NCI-H146 (cell line): ENCODE data around the gene NEDD4.
"Not testable (repeated sequence)": the region's sequence is repeated elsewhere in the genome, so short reads cannot be mapped to it uniquely, and the experiment has no call there.

Experiments used
- DNase-seq: peaks from one replicate; lab custom pipeline; 2025; lab: John Stamatoyannopoulos, UW

Gene NEDD4

GRCh38 chr15:55993111-55993803 lies at the start of gene NEDD4:
Gene NEDD4 (minus strand): TSS chr15:55993612. CDS start chr15:55993555, 57 bp downstream.
- DNase-seq = peak; percentile 68

- DNase-seq = no peak
Measured at GRCh38 chr15:56042498-56042897, 49.1 kb upstream of the NEDD4 start.

- no peak for DNase-seq
Measured at GRCh38 chr15:56042031-56042430, 48.6 kb upstream of the NEDD4 start.

- peak; percentile 37 for DNase-seq
Measured at GRCh38 chr15:56040081-56041035, 46.9 kb upstream of the NEDD4 start.

GRCh38 chr15:56038707-56039106 lies 45.3 kb upstream of the NEDD4 start:
- DNase-seq = no peak

- DNase-seq = no peak
Measured at GRCh38 chr15:56038015-56038414, 44.6 kb upstream of the NEDD4 start.

GRCh38 chr15:56036546-56037067 lies 43.2 kb upstream of the NEDD4 start:
- no peak for DNase-seq

GRCh38 chr15:56035166-56035565 lies 41.8 kb upstream of the NEDD4 start:
- DNase-seq = no peak

GRCh38 chr15:56034514-56034913 lies 41.1 kb upstream of the NEDD4 start:
- DNase-seq = no peak

GRCh38 chr15:56032373-56032772 lies 39.0 kb upstream of the NEDD4 start:
- no peak for DNase-seq

- DNase-seq = no peak
Measured at GRCh38 chr15:56031836-56032235, 38.4 kb upstream of the NEDD4 start.

- no peak for DNase-seq
Measured at GRCh38 chr15:56031402-56031801, 38.0 kb upstream of the NEDD4 start.

- no peak for DNase-seq
Measured at GRCh38 chr15:56028430-56028829, 35.0 kb upstream of the NEDD4 start.

GRCh38 chr15:56023160-56023559 lies 29.7 kb upstream of the NEDD4 start:
- not testable (repeated sequence) for DNase-seq

- DNase-seq = no peak
Measured at GRCh38 chr15:56019819-56020486, 26.5 kb upstream of the NEDD4 start.

- no peak for DNase-seq
Measured at GRCh38 chr15:56019060-56019793, 25.8 kb upstream of the NEDD4 start.

GRCh38 chr15:56017920-56018319 lies 24.5 kb upstream of the NEDD4 start:
- DNase-seq = no peak

- DNase-seq = no peak
Measured at GRCh38 chr15:56017511-56017910, 24.1 kb upstream of the NEDD4 start.

- DNase-seq = no peak
Measured at GRCh38 chr15:56016281-56016680, 22.9 kb upstream of the NEDD4 start.

- DNase-seq = no peak
Measured at GRCh38 chr15:56014677-56015076, 21.3 kb upstream of the NEDD4 start.

GRCh38 chr15:56007053-56007452 lies 13.6 kb upstream of the NEDD4 start:
- DNase-seq = peak; percentile 0

GRCh38 chr15:56006371-56006770 lies 13.0 kb upstream of the NEDD4 start:
- not testable (repeated sequence) for DNase-seq
